Naive thymus-derived CD8-positive, alpha-beta T cell (primary cell): ENCODE results near the gene BACE1. TPM values are rescaled to one million over a fixed set of nuclear protein-coding genes. Genes with fewer than 3 reads are reported as not detected.
"Not testable (repeated sequence)": the region's sequence is repeated elsewhere in the genome, so short reads cannot be mapped to it uniquely, and the experiment has no call there.

Source experiments
- ATAC-seq, 2 donors: fragments of 150-1000 bp; cut with Tn5 transposase in 1 of 2; sonication (Bioruptor Pico), chemical (Tn5 transposase) in 1 of 2; 1 replicate in 1 of 2; 2 replicates in 1 of 2; pipeline ENCODE4 v1.10.0; 2021; ENCODE audit warnings: mild to moderate bottlenecking in 2 of 2, moderate library complexity in 2 of 2
- POLR2A ChIA-PET: fragments of 350-600 bp; sonication (Branson Sonifier 250); formaldehyde crosslinking; loops from one replicate; lab custom pipeline; 2021; ENCODE audit warnings: antibody characterized with exemption; lab: Charles Lee
- DNase-seq, 10 donors: peaks; one replicate each; pipeline versions ENCODE4 v3.0.0 to v3.0.0-alpha.2; 2020 to 2022
- H3K27ac Mint-ChIP-seq, 10 donors: one replicate each; pipeline ENCODE4 v1.8.0; 2020 to 2022; ENCODE audit warnings: mild to moderate bottlenecking in 10 of 10, mixed read lengths in 10 of 10, moderate library complexity in 4 of 10, inconsistent platforms in 1 of 10
- H3K27me3 Mint-ChIP-seq, 5 donors: one replicate each; pipeline ENCODE4 v1.8.0; 2021 to 2022; ENCODE audit warnings: mixed read lengths in 5 of 5
- H3K36me3 Mint-ChIP-seq, 3 donors: one replicate each; pipeline ENCODE4 v1.8.0; 2020 to 2022; ENCODE audit warnings: mixed read lengths in 3 of 3, mild to moderate bottlenecking in 2 of 3, inconsistent platforms in 1 of 3
- H3K4me1 Mint-ChIP-seq, 4 donors: one replicate each; pipeline ENCODE4 v1.8.0; 2021 to 2022; ENCODE audit warnings: mixed read lengths in 4 of 4
- H3K4me3 Mint-ChIP-seq, 10 donors: one replicate each; pipeline ENCODE4 v1.8.0; 2020 to 2022; ENCODE audit warnings: mild to moderate bottlenecking in 10 of 10, mixed read lengths in 10 of 10, moderate library complexity in 6 of 10, inconsistent platforms in 1 of 10
- H3K9me3 Mint-ChIP-seq, 9 donors: one replicate each; pipeline ENCODE4 v1.8.0; 2020 to 2022; ENCODE audit warnings: mixed read lengths in 9 of 9, mild to moderate bottlenecking in 3 of 9, inconsistent platforms in 1 of 9, moderate library complexity in 1 of 9
- polyA plus RNA-seq, 3 donors: library from polyadenylated mRNA; unstranded; fragments of 300-500 nt; fragmentation: Illumina TruSeq; gene quantifications; one replicate each; pipeline ENCODE4 v1.2.3, GENCODE V29; 2021
- total RNA-seq, 8 experiments: library from RNA in 2 of 8; stranded (reverse) in 2 of 8; gene quantifications; one replicate each; pipeline ENCODE4 v1.2.3 and lab custom pipeline; 2021 to 2026

The BACE1 gene
- total and polyA plus RNA-seq, 5 experiments from 2014 or later, result 0.08 to 0.41 (median 0.27) TPM; not detected in 1

DNA sequence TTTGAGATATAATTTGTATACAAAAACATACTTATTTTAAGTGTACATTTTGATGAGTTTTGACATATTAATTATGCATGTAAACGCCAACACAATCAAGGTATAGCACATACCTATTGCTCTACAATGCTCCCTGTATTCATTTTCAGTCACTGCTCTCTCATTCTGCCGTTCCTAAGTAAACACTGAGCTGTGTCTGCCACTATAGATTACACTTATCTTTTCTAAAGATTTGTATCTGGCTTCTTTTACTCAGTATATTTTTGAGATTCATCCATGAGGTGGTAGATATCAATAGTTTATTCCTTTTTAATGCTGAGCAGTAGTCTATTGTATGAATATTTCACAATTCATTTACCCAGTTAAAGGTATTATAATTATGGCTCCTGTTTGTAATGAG lies 50.3 kb downstream of the BACE1 start:
- no peak for DNase-seq
- POLR2A ChIA-PET, result no interaction called here
- no peak overlapping the region for H3K27ac Mint-ChIP-seq
- H3K4me3 Mint-ChIP-seq, result no peak overlapping the region
- no peaks in the 10 kb centered on the region for H3K9me3 Mint-ChIP-seq
- ATAC-seq, result no peak
- no peaks in the 10 kb centered on the region for H3K27me3 Mint-ChIP-seq
- H3K36me3 Mint-ChIP-seq, result peaks cover 0 to 60% (median 20%) of the 10 kb centered on the region in 3 donors
- H3K4me1 Mint-ChIP-seq, result peaks cover 0 to 2% (median 0%) of the 10 kb centered on the region in 4 donors

DNA sequence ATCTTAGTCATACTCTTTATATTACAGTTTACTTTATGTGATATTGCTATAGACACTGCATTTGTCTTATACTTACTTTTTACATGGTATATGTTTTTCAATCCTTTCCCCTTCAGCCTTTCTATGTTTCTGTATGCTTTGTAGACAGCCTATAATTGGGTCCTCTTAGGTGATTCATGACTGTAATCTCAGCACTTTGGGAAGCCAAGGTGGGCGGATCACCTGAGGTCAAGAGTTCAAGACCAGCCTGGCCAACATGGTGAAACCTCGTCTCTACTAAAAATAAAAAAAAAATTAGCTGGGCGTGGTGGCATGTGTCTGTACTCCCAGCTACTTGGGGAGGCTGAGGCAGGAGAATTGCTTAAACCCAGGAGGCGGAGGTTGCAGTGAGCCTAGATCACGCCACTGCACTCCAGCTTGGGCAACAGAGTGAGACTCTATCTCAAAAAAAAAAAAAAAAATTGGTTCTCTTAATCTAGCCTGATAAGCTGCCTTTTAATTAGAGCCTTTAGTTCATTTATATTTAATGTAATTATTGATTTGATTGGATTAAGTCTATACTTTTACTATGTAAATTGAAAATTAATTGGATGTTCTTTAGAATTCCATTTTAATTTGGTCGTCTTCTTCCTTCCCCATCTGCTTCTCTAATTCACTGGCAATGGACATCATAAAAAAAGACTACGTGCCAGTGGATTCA lies 51.3 kb downstream of the BACE1 start:
- H3K4me3 Mint-ChIP-seq, H3K27me3 Mint-ChIP-seq, ATAC-seq, POLR2A ChIA-PET, DNase-seq, H3K9me3 Mint-ChIP-seq, H3K4me1 Mint-ChIP-seq: not testable (repeated sequence)
- peaks cover 0 to 67% (median 23%) of the 10 kb centered on the region in 3 donors for H3K36me3 Mint-ChIP-seq
- H3K27ac Mint-ChIP-seq, result peak overlapping the region in 1 of 10 donors; percentile 69

DNA sequence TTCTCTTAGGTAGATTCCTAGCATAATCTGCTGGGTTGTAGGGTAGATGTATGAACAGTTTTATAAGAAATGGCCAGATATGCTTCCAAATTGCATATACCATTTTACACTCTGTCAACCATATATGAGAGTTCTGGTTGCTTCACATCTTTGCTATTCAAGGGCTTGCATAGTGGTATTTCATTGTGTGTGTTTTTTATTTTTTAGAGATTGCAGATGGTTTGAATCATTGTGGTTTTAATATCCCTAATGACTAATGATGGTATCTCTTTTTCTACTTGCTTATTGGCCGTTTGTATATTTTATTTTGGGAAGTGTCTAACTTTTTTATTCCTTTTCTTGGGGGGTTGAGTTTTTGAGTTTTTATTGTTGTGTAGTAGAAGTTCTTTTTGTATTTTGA lies 56.6 kb downstream of the BACE1 start:
- ATAC-seq (no peak), DNase-seq (no peak)
- H3K27me3 Mint-ChIP-seq, result no peaks in the 10 kb centered on the region
- H3K4me1 Mint-ChIP-seq, result peaks cover 0 to 2% (median under 1%) of the 10 kb centered on the region in 4 donors
- H3K36me3 Mint-ChIP-seq, result peaks cover 0 to 60% (median 15%) of the 10 kb centered on the region in 3 donors
- no peak overlapping the region for H3K27ac Mint-ChIP-seq
- POLR2A ChIA-PET, result no interaction called here
- no peak overlapping the region for H3K4me3 Mint-ChIP-seq
- H3K9me3 Mint-ChIP-seq, result no peaks in the 10 kb centered on the region

DNA sequence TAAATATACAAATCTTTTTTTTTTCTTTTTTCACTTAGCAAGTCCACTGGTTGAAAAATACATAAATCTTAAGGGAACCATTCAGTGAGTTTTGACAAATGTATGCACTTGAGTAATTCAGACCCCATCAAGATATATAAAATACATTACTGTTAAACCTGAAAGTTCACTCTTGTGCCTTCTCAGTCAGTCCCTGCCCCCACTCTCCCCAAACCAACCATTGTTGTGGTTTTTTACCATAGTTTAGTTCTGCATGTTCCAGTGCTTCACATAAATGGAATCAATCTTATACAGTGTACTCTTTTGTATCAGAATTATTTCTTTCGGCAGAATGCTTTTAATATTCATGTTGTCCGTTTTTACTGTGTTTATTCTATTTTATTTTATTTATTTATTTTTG lies 57.5 kb downstream of the BACE1 start:
- ATAC-seq (no peak), DNase-seq (no peak)
- Mint-ChIP-seq H3K27ac (no peak overlapping the region), H3K9me3 (no peaks in the 10 kb centered on the region), H3K4me1 (peaks cover 0 to 2% (median under 1%) of the 10 kb centered on the region in 4 donors), H3K27me3 (no peaks in the 10 kb centered on the region), H3K4me3 (no peak overlapping the region), H3K36me3 (peaks cover 0 to 64% (median 15%) of the 10 kb centered on the region in 3 donors)
- POLR2A ChIA-PET, result no interaction called here

DNA sequence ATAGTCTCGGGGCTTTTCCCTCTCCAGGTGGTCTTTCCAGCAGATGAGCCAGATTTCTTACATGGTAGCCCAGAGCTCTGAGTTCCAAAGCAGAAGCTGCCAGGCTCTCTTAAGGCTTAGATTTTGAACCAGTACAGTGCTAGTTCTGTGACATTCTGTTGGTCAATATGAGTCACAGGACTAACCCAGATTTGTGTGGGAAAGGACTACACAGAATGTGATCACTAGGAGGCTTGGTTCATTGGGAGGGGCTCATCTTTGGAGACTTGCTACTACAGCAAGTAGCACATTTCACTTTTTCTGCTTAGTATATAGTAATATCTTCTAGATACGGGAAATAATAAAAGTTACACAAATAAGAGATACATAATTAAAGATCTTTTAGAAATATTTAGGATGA lies 59.5 kb downstream of the BACE1 start:
- Mint-ChIP-seq H3K36me3 (peaks cover 0 to 64% (median 15%) of the 10 kb centered on the region in 3 donors), H3K27ac (peak overlapping the region in 1 of 10 donors; percentile 10), H3K27me3 (no peaks in the 10 kb centered on the region), H3K4me3 (no peak overlapping the region), H3K9me3 (no peaks in the 10 kb centered on the region), H3K4me1 (peaks cover 0 to 2% (median under 1%) of the 10 kb centered on the region in 4 donors)
- POLR2A ChIA-PET, result no interaction called here
- ATAC-seq (no peak), DNase-seq (no peak)

DNA sequence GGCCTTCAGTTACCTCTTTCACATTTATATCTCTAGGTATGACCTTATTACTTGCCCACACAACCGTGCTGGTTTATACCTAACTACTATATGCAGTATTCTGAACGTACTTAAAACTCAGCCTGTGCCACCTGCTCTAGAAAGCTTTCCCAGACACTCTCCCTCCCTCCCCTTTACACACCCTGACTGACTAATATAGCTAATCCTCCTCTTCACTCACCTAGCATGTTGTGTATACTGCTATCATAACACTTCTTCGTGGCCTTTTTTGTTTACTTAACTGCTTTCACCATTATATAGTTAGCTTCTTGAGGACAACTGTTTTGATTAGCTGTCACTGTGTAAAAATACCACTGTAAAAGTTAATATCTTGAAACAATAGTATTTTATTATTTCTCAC lies 60.1 kb downstream of the BACE1 start:
- no peak for DNase-seq
- H3K36me3 Mint-ChIP-seq, result peaks cover 0 to 64% (median 15%) of the 10 kb centered on the region in 3 donors
- H3K4me1 Mint-ChIP-seq, result peaks cover 0 to 2% (median under 1%) of the 10 kb centered on the region in 4 donors
- H3K4me3 Mint-ChIP-seq, result no peak overlapping the region
- H3K27ac Mint-ChIP-seq, result peak overlapping the region in 2 of 10 donors; percentile 10 to 23
- POLR2A ChIA-PET, result no interaction called here
- ATAC-seq, result no peak
- H3K9me3 Mint-ChIP-seq, result no peaks in the 10 kb centered on the region
- H3K27me3 Mint-ChIP-seq, result no peaks in the 10 kb centered on the region

DNA sequence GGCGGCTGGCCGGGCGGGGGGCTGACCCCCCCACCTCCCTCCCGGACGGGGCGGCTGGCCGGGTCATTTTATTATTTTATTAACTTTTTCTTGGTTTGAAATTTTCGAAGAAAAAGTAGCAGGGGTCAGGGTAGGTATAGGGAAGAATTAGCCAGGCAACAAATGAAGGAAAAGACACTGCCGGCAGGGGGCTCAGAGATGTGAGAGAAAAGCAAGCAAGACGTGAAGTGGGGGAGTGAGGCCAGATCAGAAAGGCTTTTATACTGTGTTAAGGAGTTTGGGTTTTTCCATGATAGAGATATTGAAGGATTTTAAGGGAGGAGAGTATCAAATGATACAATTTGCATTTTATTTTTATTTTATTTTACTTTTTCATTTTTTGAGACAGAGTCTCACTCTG lies 64.5 kb downstream of the BACE1 start:
- H3K27ac Mint-ChIP-seq, result no peak overlapping the region
- POLR2A ChIA-PET, result no interaction called here
- DNase-seq (no peak), ATAC-seq (no peak)
- H3K4me1 Mint-ChIP-seq, result peaks cover 0 to 2% (median 0%) of the 10 kb centered on the region in 4 donors
- no peak overlapping the region for H3K4me3 Mint-ChIP-seq
- no peaks in the 10 kb centered on the region for H3K27me3 Mint-ChIP-seq
- no peaks in the 10 kb centered on the region for H3K9me3 Mint-ChIP-seq
- peaks cover 7 to 70% (median 18%) of the 10 kb centered on the region in 3 donors for H3K36me3 Mint-ChIP-seq

DNA sequence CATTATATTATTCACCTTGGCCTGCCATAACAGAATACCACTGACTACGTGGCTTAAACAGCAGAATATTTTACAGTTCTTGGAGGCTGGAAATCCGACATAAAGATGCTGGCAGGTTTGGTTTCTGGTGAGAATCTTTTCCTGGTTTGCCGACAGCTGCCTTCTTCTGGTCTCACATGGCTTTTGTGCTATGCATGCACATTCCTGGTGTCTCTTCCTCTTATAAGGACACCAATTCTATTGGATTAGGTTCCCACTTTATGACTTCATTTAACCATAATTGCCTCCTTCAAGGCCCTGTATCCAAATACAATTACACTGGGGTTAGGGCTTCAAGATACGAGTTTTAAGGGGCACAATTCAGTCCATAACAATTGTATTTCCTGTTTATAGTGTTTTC lies 66.5 kb downstream of the BACE1 start:
- no peaks in the 10 kb centered on the region for H3K9me3 Mint-ChIP-seq
- peaks cover 0 to 2% (median 0%) of the 10 kb centered on the region in 4 donors for H3K4me1 Mint-ChIP-seq
- no peaks in the 10 kb centered on the region for H3K27me3 Mint-ChIP-seq
- POLR2A ChIA-PET, result no interaction called here
- DNase-seq, result no peak
- ATAC-seq, result no peak
- H3K27ac Mint-ChIP-seq, result no peak overlapping the region
- no peak overlapping the region for H3K4me3 Mint-ChIP-seq
- H3K36me3 Mint-ChIP-seq, result peaks cover 7 to 77% (median 25%) of the 10 kb centered on the region in 3 donors

DNA sequence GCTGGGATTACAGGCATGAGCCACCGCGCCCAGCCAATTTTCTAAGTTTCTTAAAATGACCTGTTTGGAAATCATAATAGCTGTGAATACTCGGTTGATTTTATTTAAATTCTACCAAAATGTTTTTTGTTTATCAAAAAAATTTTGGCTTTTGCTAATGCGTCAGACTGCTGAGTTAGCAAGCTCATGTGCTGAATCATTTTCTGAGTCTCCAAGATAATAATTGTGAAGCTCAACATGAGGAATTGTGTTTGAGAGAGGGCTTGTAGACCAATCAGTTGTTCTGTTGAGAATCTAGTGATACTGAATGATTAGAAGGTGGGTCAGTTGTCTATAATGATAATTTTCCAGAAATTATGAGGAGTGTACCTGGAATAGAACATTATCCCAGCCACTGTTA lies 67.7 kb downstream of the BACE1 start:
- DNase-seq, result no peak
- Mint-ChIP-seq H3K9me3 (no peaks in the 10 kb centered on the region), H3K27me3 (no peaks in the 10 kb centered on the region), H3K36me3 (peaks cover 11 to 74% (median 30%) of the 10 kb centered on the region in 3 donors), H3K27ac (no peak overlapping the region), H3K4me1 (peaks cover 0 to 2% (median 0%) of the 10 kb centered on the region in 4 donors), H3K4me3 (no peak overlapping the region)
- POLR2A ChIA-PET, result no interaction called here
- ATAC-seq, result no peak

DNA sequence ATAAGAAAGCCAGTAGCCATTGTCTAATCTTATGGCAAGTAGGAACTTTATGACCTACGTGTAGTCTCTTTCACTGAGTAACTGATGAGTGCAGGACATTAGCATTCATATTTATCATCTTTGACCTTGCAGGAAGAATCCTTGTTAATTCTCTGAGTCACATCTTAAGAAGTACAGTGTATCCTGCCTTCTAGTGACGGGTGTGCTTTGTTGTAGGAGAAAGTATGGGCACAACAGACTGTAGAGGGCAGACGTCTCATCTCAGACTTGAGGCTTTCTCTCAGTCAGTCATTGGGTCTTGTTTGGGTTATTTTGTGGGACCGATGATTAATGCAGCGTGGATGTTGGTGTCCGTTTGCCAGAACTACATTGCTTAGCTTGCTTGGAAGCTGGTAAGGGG lies 76.8 kb downstream of the BACE1 start:
- no peak overlapping the region for H3K27ac Mint-ChIP-seq
- POLR2A ChIA-PET, result no interaction called here
- H3K27me3 Mint-ChIP-seq, result no peaks in the 10 kb centered on the region
- peaks cover 1 to 2% (median 2%) of the 10 kb centered on the region in 4 donors for H3K4me1 Mint-ChIP-seq
- no peak overlapping the region for H3K4me3 Mint-ChIP-seq
- no peaks in the 10 kb centered on the region for H3K9me3 Mint-ChIP-seq
- peaks cover 2 to 55% (median 8%) of the 10 kb centered on the region in 3 donors for H3K36me3 Mint-ChIP-seq
- DNase-seq, result no peak
- no peak for ATAC-seq

DNA sequence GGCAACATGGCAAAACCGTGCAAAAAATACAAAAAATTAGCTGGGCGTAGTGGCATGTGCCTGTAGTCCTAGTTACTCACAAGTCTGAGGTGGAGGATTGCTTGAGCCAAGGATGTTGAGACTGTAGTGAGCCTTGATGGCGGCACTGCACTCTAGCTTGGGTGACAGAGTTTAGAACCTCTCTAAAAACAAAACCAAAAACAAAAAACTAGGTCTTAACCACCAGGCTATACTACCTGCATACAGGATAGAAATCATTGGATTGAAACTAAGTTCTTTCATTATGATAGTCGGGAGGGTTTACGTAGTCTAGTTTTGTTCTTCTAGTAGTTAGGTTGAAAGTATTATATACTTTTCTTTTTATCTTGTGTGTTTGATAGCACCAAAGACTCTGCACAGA lies 77.8 kb downstream of the BACE1 start:
- H3K27me3 Mint-ChIP-seq, result no peaks in the 10 kb centered on the region

More for the DNA sequence above, 77.8 kb downstream of the BACE1 start:
- POLR2A ChIA-PET, result no interaction called here
- H3K4me3 Mint-ChIP-seq, result no peak overlapping the region
- DNase-seq (no peak), ATAC-seq (no peak)
- no peaks in the 10 kb centered on the region for H3K9me3 Mint-ChIP-seq
- H3K36me3 Mint-ChIP-seq, result peaks cover 0 to 47% (median 5%) of the 10 kb centered on the region in 3 donors
- H3K27ac Mint-ChIP-seq, result no peak overlapping the region
- H3K4me1 Mint-ChIP-seq, result peaks cover 6 to 13% (median 12%) of the 10 kb centered on the region in 4 donors
